ENCODE measurements around the gene PIP5K1A. TPM values are rescaled to one million over a fixed set of nuclear protein-coding genes. Genes with fewer than 3 reads are reported as not detected.

Gene PIP5K1A
- polyA plus RNA-seq, 1 of the 3 experiments (the other 2 are of a cell fraction), result 66.0 TPM

- WGBS (ENCODE audit: low lambda C conversion rate), result 96% methylated on average over 2 of the region's 2 CpGs
- Histone ChIP-seq H3K4me3 (ENCODE audit: low read depth in 2 of 2, low read length in 1 of 2) (no peak overlapping the region), H3K36me3 (replicated peaks in 1 of 2; ENCODE audit: control insufficient read depth in 1 of 2, insufficient read depth in 2 of 2, low read length in 1 of 2) (peaks cover 77 to 83% of the 10 kb centered on the region in 2 experiments), H3K4me1 (ENCODE audit: control insufficient read depth in 1 of 2, insufficient read depth in 2 of 2, low read depth in 1 of 2, low read length in 1 of 2) (peaks cover 0 to 6% of the 10 kb centered on the region in 2 experiments; a peak in 2 of 4 replicates), H3F3A (replicated peaks; ENCODE audit: insufficient read depth) (peaks cover 22% of the 10 kb centered on the region), H3K9me3 (no peaks in the 10 kb centered on the region), H3K4me2 (no peak overlapping the region), H3K79me2 (ENCODE audit: insufficient read depth) (peaks cover 17% of the 10 kb centered on the region; the same call in 1 of the 2 replicates), H3K9me2 (no peaks in the 10 kb centered on the region), H4K20me1 (ENCODE audit: insufficient read depth) (peaks cover 4% of the 10 kb centered on the region), H3K9ac (no peak overlapping the region), H3K27ac (ENCODE audit: low read depth in 2 of 2, low read length in 1 of 2) (no peak overlapping the region), H2AFZ (ENCODE audit: low read depth) (no peak overlapping the region), H3K27me3 (ENCODE audit: insufficient read depth) (no peaks in the 10 kb centered on the region)
- POLR2A ChIA-PET, result no interaction called here
- CTCF ChIA-PET, result interaction anchor here (1.1 to 3.2 kb wide), 3 partner anchors 9 to 99 kb away, joined by 3 to 15 read pairs (median 4); no protein-coding TSS in a partner anchor
- DNase-seq, result no peak
- TF ChIP-seq ZBTB33 (IDR thresholded peaks at IDR 0.05; ENCODE audit: borderline replicate concordance, low read depth) (no peak), FOXJ3 (CRISPR knock-in tag; IDR thresholded peaks at IDR 0.05) (no peak), NRF1 (IDR thresholded peaks at IDR 0.05; ENCODE audit: low read depth, low read length) (no peak)
These were observed 44.1 kb downstream of the PIP5K1A start for GRCh38 chr1:151242442-151242841.

GRCh38 chr1:151243683-151244216, 45.4 kb downstream of the PIP5K1A start:
- Histone ChIP-seq H3K9me2 (no peaks in the 10 kb centered on the region), H4K20me1 (ENCODE audit: insufficient read depth) (no peaks in the 10 kb centered on the region), H3K36me3 (replicated peaks in 1 of 2; ENCODE audit: control insufficient read depth in 1 of 2, insufficient read depth in 2 of 2, low read length in 1 of 2) (peaks cover 76 to 90% of the 10 kb centered on the region in 2 experiments), H3K9ac (no peak overlapping the region), H3K4me1 (ENCODE audit: control insufficient read depth in 1 of 2, insufficient read depth in 2 of 2, low read depth in 1 of 2, low read length in 1 of 2) (no peaks in the 10 kb centered on the region; a peak in 1 of 4 replicates), H3K27me3 (ENCODE audit: insufficient read depth) (no peaks in the 10 kb centered on the region), H3K4me3 (ENCODE audit: low read depth in 2 of 2, low read length in 1 of 2) (no peak overlapping the region), H3K9me3 (no peaks in the 10 kb centered on the region), H3K79me2 (ENCODE audit: insufficient read depth) (peaks cover 17% of the 10 kb centered on the region; the same call in 1 of the 2 replicates), H2AFZ (ENCODE audit: low read depth) (no peak overlapping the region), H3K27ac (ENCODE audit: low read depth in 2 of 2, low read length in 1 of 2) (no peak overlapping the region), H3K4me2 (no peak overlapping the region), H3F3A (replicated peaks; ENCODE audit: insufficient read depth) (peaks cover 16% of the 10 kb centered on the region)
- ChIA-PET POLR2A (no interaction called here), CTCF (interaction anchor here (3.2 kb wide), 1 partner anchor 8 kb away, joined by 15 read pairs; no protein-coding TSS in a partner anchor)
- no peak for TF ChIP-seq POLR2AphosphoS5 (IDR thresholded peaks at IDR 0.05; ENCODE audit: low read depth, low read length)
- no peak for TF ChIP-seq GABPA (IDR thresholded peaks at IDR 0.05; ENCODE audit: low read depth)
- TF ChIP-seq FOXM1 (IDR thresholded peaks at IDR 0.05; ENCODE audit: low read depth), result no peak
- no peak for TF ChIP-seq CHD2 (IDR thresholded peaks at IDR 0.05; ENCODE audit: low read length, partially characterized antibody)
- no peak for DNase-seq
- 77% methylated on average over 5 of the region's 5 CpGs for WGBS (ENCODE audit: low lambda C conversion rate)

- peaks cover 42% of the 10 kb centered on the region for H3F3A ChIP-seq (replicated peaks; ENCODE audit: insufficient read depth)
- no peak overlapping the region for H2AFZ ChIP-seq (ENCODE audit: low read depth)
- H3K27ac ChIP-seq (ENCODE audit: low read depth in 2 of 2, low read length in 1 of 2), result peak overlapping the region; percentile 11 to 32; a peak in 2 of 4 replicates
- H4K20me1 ChIP-seq (ENCODE audit: insufficient read depth), result no peaks in the 10 kb centered on the region
- 93% methylated on average over 2 of the region's 2 CpGs for WGBS (ENCODE audit: low lambda C conversion rate)
- no peaks in the 10 kb centered on the region for H3K9me2 ChIP-seq
- H3K4me3 ChIP-seq (ENCODE audit: low read depth in 2 of 2, low read length in 1 of 2), result no peak overlapping the region
- ChIA-PET POLR2A (no interaction called here), CTCF (interaction anchor here (1.3 kb wide), 1 partner anchor 28 kb away, joined by 3 read pairs; no protein-coding TSS in a partner anchor)
- no peaks in the 10 kb centered on the region for H3K4me1 ChIP-seq (ENCODE audit: control insufficient read depth in 1 of 2, insufficient read depth in 2 of 2, low read depth in 1 of 2, low read length in 1 of 2)
- H3K4me2 ChIP-seq, result no peak overlapping the region
- peaks cover 72 to 85% of the 10 kb centered on the region in 2 experiments for H3K36me3 ChIP-seq (replicated peaks in 1 of 2; ENCODE audit: control insufficient read depth in 1 of 2, insufficient read depth in 2 of 2, low read length in 1 of 2)
- H3K79me2 ChIP-seq (ENCODE audit: insufficient read depth), result peaks cover 5% of the 10 kb centered on the region; the same call in 1 of the 2 replicates
- no peak overlapping the region for H3K9ac ChIP-seq
- no peaks in the 10 kb centered on the region for H3K27me3 ChIP-seq (ENCODE audit: insufficient read depth)
- no peaks in the 10 kb centered on the region for H3K9me3 ChIP-seq
- no peak for DNase-seq
- TF ChIP-seq GATA2 (CRISPR knock-in tag; IDR thresholded peaks at IDR 0.05) (no peak), GABPA (IDR thresholded peaks at IDR 0.05; ENCODE audit: low read depth) (no peak), MEF2A (IDR thresholded peaks at IDR 0.05; ENCODE audit: borderline replicate concordance, low read depth) (no peak), NRF1 (IDR thresholded peaks at IDR 0.05; ENCODE audit: low read depth, low read length) (no peak), CHD2 (IDR thresholded peaks at IDR 0.05; ENCODE audit: low read length, partially characterized antibody) (no peak), SMC3 (IDR thresholded peaks at IDR 0.05; ENCODE audit: low read depth, low read length) (no peak), RCOR1 (IDR thresholded peaks at IDR 0.05; ENCODE audit: low read length) (no peak), TCF12 (IDR thresholded peaks at IDR 0.05) (no peak), ZBTB33 (IDR thresholded peaks at IDR 0.05; ENCODE audit: borderline replicate concordance, low read depth) (no peak), CTCF (IDR thresholded peaks at IDR 0.05) (no peak), MXI1 (IDR thresholded peaks at IDR 0.05; ENCODE audit: low read depth, low read length) (no peak)
These were observed 48.4 kb downstream of the PIP5K1A start for GRCh38 chr1:151246786-151247185.

All from SK-N-SH (cell line).